Thoracic aorta (tissue), 2 donors: ENCODE measurements around the gene TBC1D5. TPM values are rescaled to one million over a fixed set of nuclear protein-coding genes. Genes with fewer than 3 reads are reported as not detected.

Source experiments
- ATAC-seq: fragments of 150-250 bp; one replicate; pipeline ENCODE4 v1.8.0; 2017; ENCODE audit warnings: low read depth; ENCODE audit not compliant: insufficient number of reproducible peaks, low FRiP score
- DNase-seq: peaks from one replicate; pipeline ENCODE4 v3.0.0-alpha.2; 2020; ENCODE audit warnings: low spot score
- H3K27ac ChIP-seq, 2 donors: fragments of 200-600 bp; sonication (generic); 1 replicate in 1 of 2; 2 replicates in 1 of 2; pipeline ENCODE4 v1.5.1; 2016; ENCODE audit warnings: mild to moderate bottlenecking in 2 of 2, moderate library complexity in 2 of 2
- H3K27me3 ChIP-seq: fragments of 200-600 bp; sonication (generic); replicated peaks from 2 replicates; pipeline ENCODE4 v1.6.0; 2016; ENCODE audit warnings: mild to moderate bottlenecking; ENCODE audit not compliant: insufficient read depth
- H3K36me3 ChIP-seq: fragments of 200-600 bp; sonication (generic); one replicate; pipeline ENCODE4 v1.5.1; 2016
- H3K4me1 ChIP-seq, 2 donors: fragments of 200-600 bp; sonication (generic); 1 replicate in 1 of 2; 2 replicates in 1 of 2; pipeline versions ENCODE4 v1.5.1 to v1.6.0; 2016; ENCODE audit warnings: low read depth in 2 of 2, mild to moderate bottlenecking in 1 of 2; ENCODE audit not compliant: control insufficient read depth in 1 of 2
- H3K4me3 ChIP-seq: fragments of 200-600 bp; sonication (generic); 2 replicates; pipeline ENCODE4 v1.5.1; 2016; ENCODE audit warnings: mild to moderate bottlenecking
- H3K9me3 ChIP-seq: fragments of 200-600 bp; sonication (generic); 2 replicates; pipeline ENCODE4 v1.5.1; 2016
- CTCF ChIP-seq: fragments of 200-600 bp; sonication (generic); IDR thresholded peaks from one replicate; pipeline ENCODE4 v1.5.1; 2019; ENCODE audit warnings: antibody characterized with exemption
- total RNA-seq, 2 donors: library from RNA; depleted of rRNA; stranded (reverse); fragments of >200 nt; gene quantifications; one replicate each; pipeline versions ENCODE4 v1.1.0 to v1.2.3, GENCODE V29; 2016

The TBC1D5 gene
- total RNA-seq, 2 donors from 2014 or later: 80.6 to 103 TPM

- H3K9me3 ChIP-seq: no peaks in the 10 kb centered on the region
- H3K36me3 ChIP-seq: no peaks in the 10 kb centered on the region
- no peak overlapping the region for H3K27ac ChIP-seq
- DNase-seq (no peak), ATAC-seq (no peak)
- H3K4me3 ChIP-seq: no peak overlapping the region
- peaks cover 0 to 1% of the 10 kb centered on the region in 2 donors for H3K4me1 ChIP-seq
- TF ChIP-seq CTCF: no peak
- H3K27me3 ChIP-seq: no peaks in the 10 kb centered on the region
Observed at GRCh38 chr3:17219593-17219992, 522.8 kb downstream of the TBC1D5 start.

DNA sequence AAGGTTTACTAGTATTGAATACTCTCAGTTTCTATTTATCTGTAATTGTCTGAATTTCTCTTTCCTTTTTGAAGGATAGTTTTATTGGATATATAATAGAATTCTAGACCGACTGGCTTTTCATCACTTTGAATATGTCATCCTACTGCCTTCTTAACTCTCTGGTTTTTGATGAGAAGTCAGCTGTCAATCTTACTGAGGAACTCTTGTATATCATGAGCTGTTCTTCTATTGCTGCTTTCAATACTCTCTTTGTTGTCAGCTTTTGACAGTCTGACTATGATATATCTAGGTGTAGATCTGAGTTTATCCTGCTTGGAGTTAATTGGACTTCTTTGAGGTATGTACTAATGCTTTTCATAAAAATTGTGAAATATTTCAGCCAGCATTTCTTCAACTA lies 523.8 kb downstream of the TBC1D5 start:
- ATAC-seq (no peak), DNase-seq (no peak)
- Histone ChIP-seq H3K27ac (no peak overlapping the region), H3K9me3 (no peaks in the 10 kb centered on the region), H3K4me1 (peaks cover 0 to 7% of the 10 kb centered on the region in 2 donors), H3K36me3 (no peaks in the 10 kb centered on the region), H3K4me3 (no peak overlapping the region), H3K27me3 (no peaks in the 10 kb centered on the region)
- TF ChIP-seq CTCF: no peak

GRCh38 chr3:17217588-17217987 lies 524.8 kb downstream of the TBC1D5 start:
- Histone ChIP-seq H3K9me3 (no peaks in the 10 kb centered on the region), H3K27ac (no peak overlapping the region), H3K4me3 (no peak overlapping the region), H3K4me1 (peaks cover 0 to 7% of the 10 kb centered on the region in 2 donors), H3K36me3 (no peaks in the 10 kb centered on the region), H3K27me3 (no peaks in the 10 kb centered on the region)
- DNase-seq: no peak
- no peak for TF ChIP-seq CTCF
- no peak for ATAC-seq

DNA sequence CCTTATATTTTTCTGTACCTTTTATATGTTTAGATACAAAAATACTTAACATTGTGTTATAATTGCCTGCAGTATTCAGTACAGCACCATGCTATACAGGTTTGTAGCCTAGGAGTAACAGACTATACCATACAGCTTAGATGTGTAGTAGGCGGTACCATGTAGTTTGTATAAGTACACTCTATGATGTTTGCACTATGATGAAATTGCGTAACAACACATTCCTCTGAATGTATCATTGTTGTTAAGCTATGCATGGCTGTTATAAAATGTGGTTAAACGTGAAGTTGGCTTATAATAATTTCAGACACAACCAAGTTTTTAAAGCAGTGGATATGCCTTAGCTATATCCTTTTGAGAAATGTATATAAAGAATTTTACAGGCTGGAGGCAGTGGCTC lies 529.3 kb downstream of the TBC1D5 start:
- no peak for ATAC-seq

DNA sequence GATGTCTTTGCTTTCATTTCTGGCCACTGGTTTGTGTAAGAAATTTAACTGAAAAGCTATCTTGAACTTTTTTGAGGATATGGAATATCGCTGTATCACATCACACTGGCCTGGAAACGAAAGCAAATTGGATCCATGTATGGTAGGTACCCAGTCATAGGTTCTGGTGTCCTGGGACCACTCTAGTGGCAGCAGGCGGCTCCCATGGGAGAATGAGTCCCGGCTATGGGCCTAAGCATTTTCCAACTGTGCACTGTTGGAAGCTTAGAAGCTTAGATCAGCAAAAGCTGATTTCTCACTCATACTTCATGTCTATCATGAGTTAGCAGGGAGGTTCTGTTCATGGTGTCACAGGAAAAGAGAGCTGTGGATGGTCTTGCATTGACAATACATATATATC lies 534.5 kb downstream of the TBC1D5 start:
- no peak for ATAC-seq
- peak overlapping the region; percentile 59 to 71 for H3K27ac ChIP-seq

More for the DNA sequence above, 529.3 kb downstream of the TBC1D5 start:
- TF ChIP-seq CTCF: no peak
- Histone ChIP-seq H3K27me3 (no peaks in the 10 kb centered on the region), H3K36me3 (no peaks in the 10 kb centered on the region), H3K4me1 (peaks cover 0 to 30% of the 10 kb centered on the region in 2 donors), H3K27ac (no peak overlapping the region), H3K4me3 (no peak overlapping the region), H3K9me3 (no peaks in the 10 kb centered on the region)
- DNase-seq: no peak

More for the DNA sequence above, 534.5 kb downstream of the TBC1D5 start:
- TF ChIP-seq CTCF: no peak
- DNase-seq: no peak
- H3K9me3 ChIP-seq: no peaks in the 10 kb centered on the region
- no peaks in the 10 kb centered on the region for H3K27me3 ChIP-seq
- no peak overlapping the region for H3K4me3 ChIP-seq
- H3K36me3 ChIP-seq: no peaks in the 10 kb centered on the region
- peaks cover 14 to 51% of the 10 kb centered on the region in 2 donors for H3K4me1 ChIP-seq
